Amniotic epithelial cell (primary cell): Measurements from ENCODE around the gene KRT33B.
A peak's percentile ranks its signal among the peaks of the same experiment; 100 is the strongest.

Experiments used
- DNase-seq: peaks from one replicate; pipeline ENCODE4 v3.0.0-alpha.2; 2010; ENCODE audit warnings: low read depth

The KRT33B gene

GRCh38 chr17:41325126-41325525, 44.5 kb downstream of the KRT33B start:
- no peak for DNase-seq

- DNase-seq = peak; percentile 15
Measured at GRCh38 chr17:41324180-41325075, 45.2 kb downstream of the KRT33B start.

GRCh38 chr17:41322903-41323895, 46.4 kb downstream of the KRT33B start:
- DNase-seq = no peak

GRCh38 chr17:41322094-41322902, 47.3 kb downstream of the KRT33B start:
- peak; percentile 70 for DNase-seq

DNA sequence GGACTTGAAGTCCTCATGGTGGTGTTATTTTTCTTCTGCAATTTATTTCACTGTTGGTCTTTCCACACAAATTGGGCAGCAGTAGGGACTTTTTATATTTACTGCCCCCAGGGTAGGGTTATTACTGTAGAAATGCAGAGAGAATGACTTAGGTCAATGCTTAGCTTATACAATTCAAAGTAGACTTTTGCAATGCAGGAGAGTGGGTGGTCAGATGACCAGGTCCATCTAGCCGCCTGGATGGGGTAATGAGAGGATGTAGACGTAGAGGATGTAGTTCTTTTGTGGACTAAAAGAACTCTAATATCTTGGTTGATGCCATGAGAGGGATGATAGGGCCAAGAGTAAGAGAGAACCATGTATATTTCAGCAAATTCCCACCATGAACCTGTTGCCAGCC, 51.4 kb downstream of the KRT33B start:
- no peak for DNase-seq

GRCh38 chr17:41315814-41316445, 53.7 kb downstream of the KRT33B start:
- no peak for DNase-seq

DNA sequence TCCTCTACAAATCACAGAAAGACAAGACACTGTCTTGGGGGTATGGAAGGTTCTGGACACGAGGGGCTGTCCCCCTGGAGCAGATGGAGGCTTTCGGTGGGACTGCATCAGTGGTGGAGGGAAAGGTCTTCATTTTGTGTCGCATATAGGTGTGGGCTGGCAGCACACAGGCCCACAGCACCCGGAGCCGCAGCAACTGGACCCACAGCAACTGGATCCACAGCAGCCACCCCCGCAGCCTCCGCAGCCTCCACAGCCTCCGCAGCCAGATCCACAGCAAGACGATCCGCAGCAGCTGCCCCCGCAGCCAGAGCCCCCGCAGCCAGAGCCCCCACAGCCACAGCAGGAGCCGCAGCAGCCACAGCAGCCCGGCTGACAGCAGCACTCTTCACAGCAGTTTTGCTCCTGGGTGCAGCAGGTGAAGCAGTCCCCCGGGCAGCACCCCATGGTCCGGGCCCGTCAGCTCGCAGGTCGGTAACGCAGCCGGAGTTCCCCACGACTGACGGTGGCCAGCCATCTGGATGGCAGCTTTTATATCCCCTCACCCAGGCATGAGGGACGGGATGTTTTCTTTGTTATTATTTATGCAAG, 54.3 kb downstream of the KRT33B start, which contains the start of gene KRTAP17-1:
KRTAP17-1 (minus strand) TSS at position 507 of the 591 bp plus-strand sequence; CDS start at position 447, 60 bp downstream.
- DNase-seq = no peak
